ENCODE measurements around the gene URGCP.

Gene URGCP

GRCh38 chr7:43906331-43907010 lies at the start of gene URGCP:
Gene URGCP (minus strand): TSS chr7:43906596. CDS start chr7:43906575, 21 bp downstream.
- DNase-seq (ENCODE audit: low read depth, low spot score) = no peak

- DNase-seq (ENCODE audit: low read depth, low spot score) = no peak
Observed at GRCh38 chr7:43956027-43956426, 49.6 kb upstream of the URGCP start.

- DNase-seq (ENCODE audit: low read depth, low spot score) = no peak
Observed at GRCh38 chr7:43954524-43955228, 48.3 kb upstream of the URGCP start.

- DNase-seq (ENCODE audit: low read depth, low spot score) = no peak
Observed at GRCh38 chr7:43953071-43953470, 46.7 kb upstream of the URGCP start.

- DNase-seq (ENCODE audit: low read depth, low spot score) = no peak
Observed at GRCh38 chr7:43952028-43952427, 45.6 kb upstream of the URGCP start.

GRCh38 chr7:43944286-43944685 lies 37.9 kb upstream of the URGCP start:
- DNase-seq (ENCODE audit: low read depth, low spot score) = no peak

- no peak for DNase-seq (ENCODE audit: low read depth, low spot score)
Observed at GRCh38 chr7:43943417-43944187, 37.2 kb upstream of the URGCP start.

GRCh38 chr7:43942997-43943396 lies 36.6 kb upstream of the URGCP start:
- no peak for DNase-seq (ENCODE audit: low read depth, low spot score)

- no peak for DNase-seq (ENCODE audit: low read depth, low spot score)
Observed at GRCh38 chr7:43942250-43942649, 35.9 kb upstream of the URGCP start.

- DNase-seq (ENCODE audit: low read depth, low spot score) = no peak
Observed at GRCh38 chr7:43938892-43939482, 32.6 kb upstream of the URGCP start.

GRCh38 chr7:43937444-43937843 lies 31.0 kb upstream of the URGCP start:
- no peak for DNase-seq (ENCODE audit: low read depth, low spot score)

GRCh38 chr7:43933902-43934560 lies 27.6 kb upstream of the URGCP start:
- DNase-seq (ENCODE audit: low read depth, low spot score) = no peak

GRCh38 chr7:43931346-43931745 lies 24.9 kb upstream of the URGCP start:
- DNase-seq (ENCODE audit: low read depth, low spot score) = no peak

- no peak for DNase-seq (ENCODE audit: low read depth, low spot score)
Observed at GRCh38 chr7:43929529-43930457, 23.4 kb upstream of the URGCP start.

- no peak for DNase-seq (ENCODE audit: low read depth, low spot score)
Observed at GRCh38 chr7:43927810-43928209, 21.4 kb upstream of the URGCP start.

- no peak for DNase-seq (ENCODE audit: low read depth, low spot score)
Observed at GRCh38 chr7:43926798-43927123, 20.4 kb upstream of the URGCP start.

- DNase-seq (ENCODE audit: low read depth, low spot score) = peak; percentile 76
Observed at GRCh38 chr7:43925984-43926797, 19.8 kb upstream of the URGCP start, which contains the start of gene UBE2D4. Gene UBE2D4 (plus strand): TSS chr7:43926436. CDS start chr7:43926533, 97 bp downstream.

- DNase-seq (ENCODE audit: low read depth, low spot score) = no peak
Observed at GRCh38 chr7:43922726-43923125, 16.3 kb upstream of the URGCP start.

- no peak for DNase-seq (ENCODE audit: low read depth, low spot score)
Observed at GRCh38 chr7:43921423-43921822, 15.0 kb upstream of the URGCP start.

- no peak for DNase-seq (ENCODE audit: low read depth, low spot score)
Observed at GRCh38 chr7:43915907-43916306, 9.5 kb upstream of the URGCP start.

Data from activated naive CD8-positive, alpha-beta T cell treated with anti-CD3 and anti-CD28 coated beads, Interleukin-2, amount 50 U/mL, for 16 hours (primary cell).